Activated CD8-positive, alpha-beta memory T cell treated with anti-CD3 and anti-CD28 coated beads, Interleukin-2, amount 50 U/mL, for 1 hour (primary cell): ENCODE data around the gene AP5M1.
"Not testable (repeated sequence)": the region's sequence is repeated elsewhere in the genome, so short reads cannot be mapped to it uniquely, and the experiment has no call there.

Experiments used
- DNase-seq: peaks from one replicate; pipeline ENCODE4 v3.0.0-alpha.2; 2020; ENCODE audit errors: extremely low read depth

AP5M1 gene

DNA sequence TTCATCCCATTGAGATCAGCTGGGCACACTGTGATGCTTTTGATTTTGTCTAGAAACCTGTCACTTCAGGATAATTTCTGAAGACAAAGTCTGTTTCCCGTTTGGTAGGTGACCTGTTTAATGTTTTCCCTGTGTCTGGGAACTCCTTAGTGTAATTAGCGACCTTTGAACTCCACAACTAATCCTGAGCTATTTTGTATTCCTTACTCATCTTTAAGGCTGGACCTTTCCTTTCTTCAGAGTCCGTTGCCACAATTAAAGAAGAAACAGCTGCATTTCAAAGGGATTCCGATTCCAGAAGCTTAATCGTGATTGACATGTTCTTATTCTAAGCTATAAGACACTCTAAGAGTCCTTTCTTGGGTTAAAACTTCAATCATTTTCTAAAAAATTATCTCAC is 22.0 kb downstream of the AP5M1 start:
- DNase-seq, result no peak

DNA sequence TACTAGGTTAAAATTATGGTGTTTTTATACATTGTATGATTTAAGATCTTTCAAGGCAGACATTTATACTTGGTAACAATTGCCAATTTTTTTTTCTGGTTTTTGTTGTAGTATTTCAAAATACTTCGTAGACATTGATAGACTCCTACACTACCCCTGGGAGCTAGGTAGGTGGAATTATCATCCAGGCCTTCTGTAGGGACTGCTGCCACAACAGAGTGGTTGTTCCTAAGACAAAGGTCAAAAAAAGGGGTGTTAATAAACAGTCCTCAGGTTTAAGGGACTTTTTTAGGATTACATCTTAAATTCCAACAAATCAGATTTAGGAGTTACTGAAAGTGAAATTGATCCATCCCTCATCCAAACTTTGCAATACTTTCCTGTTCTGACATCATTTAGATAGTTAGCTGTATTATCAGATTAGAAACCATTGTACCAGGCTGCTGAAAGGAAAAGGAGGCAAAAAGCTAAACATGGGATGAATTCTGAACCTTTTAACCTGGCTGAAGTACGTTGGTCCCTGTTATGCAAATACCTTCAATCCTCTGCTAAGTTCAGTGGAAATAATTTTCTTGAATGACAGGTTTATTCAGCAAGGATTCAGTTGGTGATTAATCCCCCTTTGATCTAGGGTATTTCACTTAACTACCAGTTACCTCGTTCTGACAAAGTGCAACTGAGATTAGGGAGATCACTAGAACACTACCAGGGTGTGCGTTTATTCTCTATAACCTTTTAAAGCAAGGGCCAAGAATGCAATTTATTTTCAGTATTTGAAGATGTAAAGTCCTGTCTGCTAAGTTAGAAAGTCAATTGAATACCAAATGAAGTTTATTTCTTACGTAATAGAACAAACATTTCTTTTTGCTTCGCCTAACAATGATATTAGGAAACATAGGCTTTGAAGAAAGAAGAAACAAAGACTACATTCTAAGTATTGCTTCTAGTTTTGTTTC is 23.2 kb downstream of the AP5M1 start:
- DNase-seq, result no peak

DNA sequence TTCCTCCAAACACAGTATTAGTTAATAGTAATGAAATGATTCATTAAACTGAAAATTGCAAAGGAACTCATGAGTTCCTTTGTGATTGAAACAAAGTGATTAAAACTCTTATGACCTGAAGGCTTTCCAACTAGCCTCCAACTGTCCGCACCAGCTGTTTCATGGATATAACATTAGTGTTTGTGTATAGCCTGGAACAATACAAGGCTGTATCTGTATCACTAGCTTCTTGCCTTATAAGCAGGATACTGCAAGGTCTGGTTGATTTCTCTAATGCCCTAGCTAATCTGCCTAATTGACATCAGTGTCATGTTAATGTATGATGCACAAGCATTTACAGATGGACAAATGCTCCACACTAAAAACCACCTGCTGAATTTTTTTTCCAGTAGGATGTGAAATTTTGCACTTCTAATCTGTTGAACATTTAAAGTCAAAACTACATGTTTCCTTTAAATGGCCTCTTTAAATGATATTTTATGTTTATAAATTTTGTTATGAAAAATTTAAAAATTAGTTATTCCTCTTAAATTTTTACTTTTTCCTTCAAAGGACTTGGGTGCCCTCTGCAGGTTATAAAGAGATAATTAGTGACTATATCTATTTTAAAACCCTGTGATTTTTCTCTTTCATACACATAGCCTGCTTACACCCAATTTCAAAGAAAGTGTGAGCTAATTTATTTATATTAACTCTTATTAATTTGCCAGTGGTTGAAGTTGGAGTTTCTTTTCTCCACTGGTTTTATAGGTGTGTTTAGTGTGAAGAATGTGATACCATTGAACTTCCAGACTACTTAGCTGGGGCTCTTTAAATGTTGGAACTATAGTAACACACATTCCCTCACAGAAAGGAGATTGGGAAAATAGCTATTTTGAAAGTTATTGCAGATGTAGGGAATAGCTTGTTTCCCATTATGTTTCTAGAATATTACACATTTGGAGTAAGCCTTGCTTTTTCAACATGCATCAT is 25.4 kb downstream of the AP5M1 start:
- DNase-seq, result no peak

DNA sequence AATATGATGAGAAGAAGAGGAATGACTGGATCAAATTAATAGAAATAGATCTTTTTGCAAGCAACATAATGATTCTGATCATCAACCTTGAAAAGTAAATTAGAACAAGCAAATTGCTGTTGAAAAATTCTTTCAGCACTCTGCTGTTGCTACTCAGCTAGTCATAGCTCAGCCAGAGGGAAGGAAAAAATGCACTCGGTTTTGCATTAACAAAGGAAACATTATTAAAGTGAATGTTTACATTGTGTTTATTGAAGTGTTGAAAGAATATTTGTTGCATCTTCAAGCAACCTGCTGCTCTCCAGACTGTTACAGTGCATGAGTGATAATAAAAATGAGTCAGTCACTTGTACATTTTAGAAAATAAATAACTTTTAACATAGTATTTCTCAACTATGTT is 26.5 kb downstream of the AP5M1 start:
- no peak for DNase-seq

DNA sequence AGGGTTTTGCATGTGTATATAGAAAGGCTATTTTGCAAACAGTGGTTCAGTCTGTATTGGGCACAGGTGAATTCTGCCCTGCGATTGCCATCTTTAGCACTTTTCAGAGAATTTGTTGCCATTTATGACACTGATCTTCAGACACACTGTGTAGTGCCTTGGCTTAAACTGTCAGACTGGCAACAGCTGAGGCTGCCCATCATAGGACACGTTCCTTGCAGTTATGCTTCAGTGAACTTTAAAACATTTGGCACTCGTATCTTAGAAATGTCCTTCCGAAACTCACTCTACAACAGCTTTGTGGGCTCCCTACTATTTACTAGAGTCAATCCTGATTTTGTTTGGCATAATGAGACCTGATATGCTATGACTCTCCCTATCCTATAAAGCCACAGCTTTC is 29.1 kb downstream of the AP5M1 start:
- DNase-seq, result no peak

DNA sequence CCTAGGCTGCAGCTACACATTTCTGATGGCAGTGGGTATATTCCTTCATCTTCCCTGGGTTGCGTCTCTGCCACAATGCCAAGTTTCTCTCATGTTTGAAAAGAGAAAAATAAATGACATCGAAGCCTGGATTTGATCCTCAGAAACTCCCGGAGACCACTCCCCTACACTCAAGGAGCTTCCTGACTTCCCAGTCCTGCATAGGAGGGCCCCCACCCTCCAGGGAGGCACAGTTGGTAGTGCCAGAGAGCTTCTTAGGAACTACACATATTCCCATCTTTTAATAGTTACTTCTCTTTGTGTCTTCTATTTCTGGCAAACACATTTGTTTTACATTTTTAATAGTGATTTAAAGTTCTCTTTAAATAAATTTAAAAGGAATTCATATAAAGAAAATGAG is 30.7 kb downstream of the AP5M1 start:
- DNase-seq, result no peak

DNA sequence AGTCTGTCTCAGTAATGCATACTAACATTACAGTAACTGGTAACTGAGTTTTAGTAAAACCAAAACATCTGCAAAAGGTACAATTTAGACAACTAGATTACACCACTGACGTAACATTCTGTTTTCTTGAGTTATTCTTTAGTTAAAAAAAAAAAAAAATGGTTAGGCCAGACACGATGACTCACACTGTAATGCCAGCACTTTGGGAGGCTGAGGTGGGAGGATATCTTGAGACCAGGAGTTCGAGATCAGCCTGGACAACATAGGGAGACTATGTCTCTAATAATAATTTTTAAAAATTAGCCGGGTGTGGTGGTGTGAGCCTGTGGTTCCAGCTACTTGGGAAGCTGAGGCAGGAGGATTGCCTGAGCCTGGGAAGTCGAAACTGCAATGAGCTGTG is 34.1 kb downstream of the AP5M1 start:
- no peak for DNase-seq

DNA sequence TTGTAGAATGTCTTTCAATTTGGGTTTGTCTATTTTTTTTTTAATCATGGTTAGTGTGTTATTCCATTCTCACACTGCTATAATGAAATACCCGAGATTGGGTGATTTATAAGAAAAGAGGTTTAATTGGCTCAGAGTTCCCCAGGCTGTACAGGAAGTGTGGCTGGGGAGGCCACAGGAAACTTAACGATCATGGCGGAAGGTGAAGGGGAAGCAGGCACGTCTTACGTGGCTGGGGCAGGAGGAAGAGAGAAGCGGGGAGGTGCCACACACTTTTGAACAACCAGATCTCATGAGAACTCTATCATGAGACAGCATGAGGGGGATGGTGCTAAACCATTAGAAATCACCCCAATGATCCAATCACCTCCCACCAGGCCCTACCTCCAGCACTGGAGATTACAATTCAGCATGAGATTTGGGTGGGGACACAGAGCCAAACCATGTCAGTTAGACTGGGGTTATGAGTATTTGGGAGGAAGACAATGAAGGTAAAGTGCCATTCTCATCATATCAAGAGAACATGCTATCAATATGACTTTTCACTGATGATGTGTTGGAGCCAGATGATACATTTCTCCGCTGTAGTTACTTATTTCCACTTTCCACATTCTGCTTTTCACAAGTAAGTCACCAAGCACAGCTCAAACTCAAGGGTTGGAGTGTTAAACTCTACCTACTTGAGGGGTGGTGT is 45.8 kb downstream of the AP5M1 start:
- no peak for DNase-seq

DNA sequence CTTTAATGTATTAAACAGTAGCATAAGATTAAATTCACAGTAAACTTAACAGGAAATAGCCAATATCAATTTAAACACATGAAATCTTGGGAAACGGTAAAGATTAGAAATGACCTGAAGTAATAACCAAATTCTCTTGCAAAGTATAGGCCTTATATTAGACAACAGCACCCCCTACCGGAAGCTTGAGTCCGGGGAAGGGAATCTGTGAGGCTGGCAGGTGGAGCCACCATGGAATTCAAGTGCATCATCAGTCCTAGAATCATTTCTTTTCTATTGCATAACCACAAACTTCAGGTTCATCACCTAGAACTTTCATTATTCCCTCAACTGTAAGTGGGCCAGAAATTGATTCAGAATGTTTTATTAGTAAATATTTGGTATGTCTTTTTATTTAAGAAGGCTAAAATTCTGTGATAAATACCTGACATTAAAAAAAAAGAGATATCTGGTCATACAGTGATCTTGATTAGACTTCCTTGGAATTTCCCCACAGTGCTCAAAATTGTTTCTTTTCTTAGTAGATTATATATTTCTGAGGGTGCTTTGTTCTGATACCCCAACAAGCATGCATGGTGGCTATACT is 48.6 kb downstream of the AP5M1 start:
- peak; percentile 44 for DNase-seq

DNA sequence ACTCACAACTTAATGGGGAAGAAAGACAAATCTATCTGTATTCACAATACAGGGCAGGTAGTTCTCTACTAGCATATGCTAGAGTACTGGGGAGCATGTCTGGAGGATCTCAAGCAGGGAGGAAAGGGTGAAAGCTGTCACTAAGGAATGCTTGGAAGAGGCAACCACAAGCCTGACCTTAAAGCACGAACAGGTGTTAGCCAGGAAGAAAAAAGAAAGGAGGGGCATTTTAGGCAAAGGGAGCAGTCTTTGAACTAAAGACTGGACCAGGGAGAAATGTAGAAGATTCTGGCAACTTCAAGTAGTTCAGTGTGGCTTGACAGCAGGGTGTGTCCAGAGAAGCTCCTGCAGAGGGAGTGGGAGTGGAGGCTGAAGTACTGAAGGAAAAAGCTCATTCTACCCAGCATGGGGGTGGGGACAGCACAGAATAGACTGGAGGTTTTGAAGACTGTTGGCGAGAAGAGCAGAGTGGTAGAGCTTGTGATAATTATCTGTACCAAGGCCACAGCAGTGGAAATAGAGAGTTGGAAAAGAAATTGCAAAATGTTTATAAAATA is 50.9 kb downstream of the AP5M1 start:
- DNase-seq, result no peak

DNA sequence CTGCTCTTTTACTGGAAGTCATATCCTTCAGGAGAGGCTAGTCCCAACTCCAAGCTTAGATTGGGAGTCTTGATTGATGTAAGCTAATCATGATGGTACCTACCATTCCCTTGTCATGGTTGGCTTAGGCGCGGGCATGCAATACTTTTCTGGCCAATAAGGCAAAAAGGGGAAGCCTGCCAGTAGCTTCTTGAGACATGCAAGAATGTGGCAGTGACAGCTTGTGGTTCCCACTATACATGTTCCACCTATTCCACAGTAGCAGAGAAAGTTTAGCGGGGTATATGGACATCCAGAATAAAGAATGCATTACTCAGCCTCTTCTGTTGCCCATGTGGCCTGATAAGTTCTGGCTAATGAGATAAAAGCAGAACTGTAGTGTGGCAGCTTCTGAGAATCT is 55.0 kb downstream of the AP5M1 start:
- DNase-seq, result no peak

DNA sequence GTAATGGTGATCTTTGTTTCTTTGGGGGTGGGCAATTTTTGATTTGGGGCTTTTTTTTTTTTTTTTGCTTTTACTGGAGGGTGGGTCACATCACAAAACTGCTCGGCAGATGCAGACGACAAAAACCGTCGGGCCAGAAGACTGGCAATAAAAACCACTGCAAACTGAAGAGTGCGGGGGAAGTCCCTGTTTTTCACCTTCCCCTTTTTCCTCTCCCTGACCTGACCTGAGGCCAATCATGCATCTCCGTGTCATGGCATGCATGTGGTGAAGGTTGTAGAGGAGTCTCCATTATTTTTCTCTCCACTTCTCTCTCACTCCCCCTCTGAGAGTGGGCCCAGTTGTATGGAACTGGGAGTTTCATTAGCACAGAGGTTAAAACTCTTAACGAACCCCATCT is 57.5 kb downstream of the AP5M1 start:
- DNase-seq, result no peak

DNA sequence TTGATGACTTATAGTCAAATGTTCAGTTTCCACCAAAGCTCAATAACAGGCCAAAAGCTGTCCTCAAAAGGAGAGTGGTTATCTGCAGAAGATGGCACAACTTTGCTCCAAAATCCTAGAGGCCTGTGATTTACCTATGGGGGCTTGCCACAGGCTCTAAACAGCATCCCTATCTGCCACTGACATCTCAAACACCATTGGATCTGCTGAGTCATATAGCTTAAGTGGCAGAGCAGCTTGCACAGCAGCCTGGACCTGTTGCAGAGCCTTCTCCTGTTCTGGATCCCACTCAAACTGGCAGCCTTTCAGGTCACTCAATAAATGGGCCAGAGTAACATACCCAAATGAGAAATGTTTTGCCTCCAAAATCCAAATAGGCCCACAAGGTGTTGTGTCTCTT is 61.1 kb downstream of the AP5M1 start:
- DNase-seq, result no peak

DNA sequence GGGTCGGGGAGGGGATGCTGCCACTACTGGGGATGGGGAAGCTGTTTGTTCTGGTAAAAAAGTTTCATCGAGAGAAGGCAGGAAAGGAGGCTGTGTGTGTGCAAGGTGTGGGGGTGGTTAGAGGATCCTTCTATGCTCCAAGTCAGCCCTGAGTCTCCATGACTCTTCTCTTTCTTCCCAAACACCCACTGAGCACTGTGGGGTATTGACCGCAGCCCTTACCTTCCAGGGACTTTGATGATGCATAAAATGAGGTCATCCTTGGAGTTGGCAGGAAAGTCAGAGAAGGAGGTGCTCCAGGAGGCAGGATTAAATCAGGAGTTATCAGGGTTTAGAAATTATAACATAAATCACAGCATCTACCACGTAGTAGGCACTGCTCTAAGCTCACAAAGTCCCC is 63.7 kb downstream of the AP5M1 start:
- DNase-seq, result not testable (repeated sequence)

DNA sequence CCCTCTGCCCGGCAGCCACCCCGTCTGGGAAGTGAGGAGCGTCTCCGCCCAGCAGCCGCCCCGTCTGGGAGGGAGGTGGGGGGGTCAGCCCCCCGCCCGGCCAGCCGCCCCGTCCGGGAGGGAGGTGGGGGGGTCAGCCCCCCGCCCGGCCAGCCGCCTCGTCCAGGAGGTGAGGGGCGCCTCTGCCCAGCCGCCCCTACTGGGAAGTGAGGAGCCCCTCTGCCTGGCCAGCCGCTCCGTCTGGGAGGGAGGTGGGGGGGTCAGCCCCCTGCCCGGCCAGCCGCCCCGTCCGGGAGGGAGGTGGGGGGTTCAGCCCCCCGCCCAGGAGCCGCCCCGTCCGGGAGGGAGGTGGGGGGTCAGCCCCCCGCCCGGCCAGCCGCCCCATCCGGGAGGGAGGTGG is 65.0 kb downstream of the AP5M1 start:
- DNase-seq, result not testable (repeated sequence)

DNA sequence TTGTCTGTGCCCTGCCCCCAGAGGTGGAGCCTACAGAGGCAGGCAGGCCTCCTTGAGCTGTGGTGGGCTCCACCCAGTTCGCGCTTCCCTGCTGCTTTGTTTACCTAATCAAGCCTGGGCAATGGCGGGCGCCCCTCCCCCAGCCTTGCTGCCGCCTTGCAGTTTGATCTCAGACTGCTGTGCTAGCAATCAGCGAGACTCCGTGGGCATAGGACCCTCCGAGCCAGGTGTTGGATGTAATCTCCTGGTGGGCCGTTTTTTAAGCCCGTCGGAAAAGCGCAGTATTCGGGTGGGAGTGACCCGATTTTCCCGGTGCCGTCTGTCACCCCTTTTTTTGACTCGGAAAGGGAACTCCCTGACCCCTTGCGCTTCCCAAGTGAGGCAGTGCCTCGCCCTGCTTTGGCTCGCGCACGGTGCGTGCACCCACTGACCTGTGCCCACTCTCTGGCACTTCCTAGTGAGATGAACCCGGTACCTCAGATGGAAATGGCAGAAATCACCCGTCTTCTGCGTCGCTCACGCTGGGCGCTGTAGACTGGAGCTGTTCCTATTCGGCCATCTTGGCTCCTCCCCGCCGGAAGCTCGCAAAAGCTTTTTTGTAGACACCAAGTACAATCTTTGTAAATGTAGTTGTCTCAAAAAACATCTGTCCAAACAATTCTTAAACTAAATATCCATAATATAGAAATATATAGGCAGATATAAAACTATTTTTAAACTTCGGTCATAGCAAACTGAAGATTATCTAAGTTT is 75.0 kb downstream of the AP5M1 start:
- not testable (repeated sequence) for DNase-seq

DNA sequence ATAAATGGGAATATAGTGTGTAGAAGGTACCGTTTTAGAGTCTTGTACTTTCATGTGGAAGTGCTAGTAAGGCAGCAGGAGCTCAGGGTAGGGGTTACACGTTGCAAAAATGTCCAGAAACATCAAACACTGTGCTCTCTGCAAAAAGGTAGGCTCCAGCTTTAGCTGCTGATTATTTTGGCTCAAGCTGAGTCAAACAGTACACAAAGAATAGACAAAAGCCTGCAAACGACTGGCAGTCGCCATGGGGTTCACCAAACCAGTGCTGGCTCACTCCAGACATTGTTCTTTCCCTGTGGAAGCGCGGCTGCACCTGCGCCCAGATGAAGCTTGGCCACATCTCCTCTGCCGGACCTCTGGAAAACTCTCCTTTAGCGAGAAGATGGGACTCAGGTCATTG is 76.3 kb downstream of the AP5M1 start:
- no peak for DNase-seq

DNA sequence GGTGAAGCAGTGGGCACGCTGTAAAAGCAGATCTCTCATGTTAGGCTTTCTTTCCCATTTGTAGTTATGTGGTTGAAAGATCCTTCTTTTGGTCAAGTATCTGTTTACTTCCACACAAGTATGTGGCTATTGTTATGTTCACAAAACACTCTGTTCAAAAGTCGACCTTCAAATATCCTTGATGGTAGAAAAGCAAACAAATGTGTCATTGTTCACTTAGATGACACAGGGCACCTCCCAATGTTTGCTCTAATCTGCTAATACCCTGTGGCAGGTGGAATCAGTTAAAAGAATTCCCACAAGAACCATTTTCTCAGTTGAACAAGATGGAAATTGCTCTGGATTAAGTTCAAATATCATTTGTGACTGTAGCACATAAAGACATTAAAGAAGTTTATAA is 78.0 kb downstream of the AP5M1 start:
- no peak for DNase-seq
